HG03060 (cell line): ENCODE data around the gene MRPL30.
"Not testable (repeated sequence)": the region's sequence is repeated elsewhere in the genome, so short reads cannot be mapped to it uniquely, and the experiment has no call there.

ENCODE experiments used
- ATAC-seq: cut with Tn5 transposase; IDR thresholded peaks from one replicate; pipeline ENCODE4 v1.9.1; 2021; ENCODE audit warnings: low read depth, moderate number of reproducible peaks; ENCODE audit not compliant: unreplicated experiment

Gene MRPL30

DNA sequence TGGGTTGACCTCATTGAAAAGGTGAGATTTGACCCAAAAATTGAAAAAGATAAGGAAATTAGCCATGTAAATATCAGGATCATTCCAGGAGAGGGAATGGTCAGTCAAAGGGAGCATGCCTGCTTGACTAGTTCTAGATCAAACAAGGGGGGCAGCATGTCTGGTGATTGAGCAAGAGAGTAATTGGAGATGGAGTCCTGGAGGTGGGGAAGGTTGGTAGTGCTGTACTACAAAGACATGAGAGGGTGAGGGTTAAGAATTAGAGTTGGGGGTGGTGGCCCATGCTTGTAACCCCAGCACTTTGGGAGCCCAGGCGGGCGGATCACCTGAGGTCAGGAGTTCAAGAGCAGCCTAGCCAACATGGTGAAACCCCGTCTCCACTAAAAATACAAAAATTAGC lies 2.0 kb downstream of the MRPL30 start:
- no peak for ATAC-seq

DNA sequence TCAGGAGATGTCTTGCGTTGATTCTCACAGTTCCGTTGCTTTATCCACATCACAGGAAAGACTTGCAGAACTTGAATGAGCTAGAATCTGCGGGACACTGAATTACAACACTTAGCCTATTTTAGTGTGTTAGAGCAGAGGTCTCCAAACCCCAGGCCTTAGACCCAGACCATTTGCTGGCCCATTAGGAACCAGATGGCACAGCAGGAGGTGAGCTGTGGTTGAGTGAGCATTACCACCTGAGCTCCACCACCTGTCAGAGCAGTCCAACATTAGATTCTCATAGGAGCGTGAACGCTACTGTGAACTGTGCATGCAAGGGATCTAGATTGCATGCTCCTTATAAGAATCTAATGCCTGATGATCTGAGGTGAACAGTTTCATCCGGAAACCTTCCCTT lies 3.8 kb downstream of the MRPL30 start:
- ATAC-seq, result no peak

DNA sequence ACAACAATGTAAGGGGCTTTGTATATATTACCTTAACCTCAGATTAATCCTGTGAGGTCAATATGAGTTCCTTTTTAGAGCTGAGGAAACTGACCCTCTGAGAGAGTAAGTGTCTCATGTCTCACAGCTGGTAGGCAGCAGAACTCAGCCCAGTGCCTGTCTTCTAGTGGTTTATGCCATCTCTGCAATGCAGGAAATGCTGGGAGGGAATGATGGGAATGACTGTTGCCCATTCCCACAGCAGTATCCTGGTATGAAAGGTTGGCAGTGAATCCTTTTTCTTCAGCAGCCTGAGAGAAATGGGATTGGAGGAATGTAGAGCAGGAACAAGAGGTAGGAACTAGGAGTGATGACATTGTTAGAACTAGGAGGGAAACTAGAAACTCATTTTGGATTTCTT lies 6.0 kb downstream of the MRPL30 start:
- ATAC-seq, result no peak

DNA sequence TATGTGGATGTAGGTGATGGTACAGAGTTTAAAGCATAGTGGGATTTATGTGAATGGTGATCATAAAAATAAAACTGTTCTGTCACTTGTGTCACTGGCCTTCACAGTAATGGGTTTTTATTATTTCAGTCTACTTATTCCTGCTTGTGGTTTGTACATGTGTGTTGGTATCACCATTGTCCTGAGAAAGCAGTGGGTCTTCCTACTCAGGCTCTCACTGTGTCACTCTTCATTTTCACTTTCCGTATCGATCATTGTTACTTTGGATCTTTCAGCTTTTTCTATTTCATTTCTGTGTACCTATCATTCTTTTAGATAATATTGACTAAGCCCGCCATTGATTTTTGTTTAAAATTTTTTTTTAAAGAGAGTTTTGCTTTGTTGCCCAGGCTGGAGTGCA lies 7.4 kb downstream of the MRPL30 start:
- no peak for ATAC-seq

DNA sequence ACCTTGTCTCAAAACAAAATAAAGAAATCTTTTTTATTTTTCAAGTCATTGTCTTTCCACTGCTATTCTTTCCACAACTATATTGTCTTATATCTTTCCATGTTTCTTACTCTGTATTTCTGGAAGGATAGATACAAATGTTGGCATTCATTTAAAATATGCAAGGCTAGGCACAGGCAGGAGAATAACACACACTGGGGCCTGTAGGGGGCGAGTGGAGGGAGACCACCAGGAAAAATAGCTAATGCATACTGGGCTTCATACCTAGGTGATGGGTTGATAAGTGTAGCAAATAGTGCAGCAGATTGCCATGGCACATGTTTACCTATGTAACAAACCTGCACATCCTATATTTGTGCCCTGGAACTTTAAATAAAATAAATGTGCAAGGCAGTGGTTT lies 9.6 kb downstream of the MRPL30 start:
- ATAC-seq, result no peak

DNA sequence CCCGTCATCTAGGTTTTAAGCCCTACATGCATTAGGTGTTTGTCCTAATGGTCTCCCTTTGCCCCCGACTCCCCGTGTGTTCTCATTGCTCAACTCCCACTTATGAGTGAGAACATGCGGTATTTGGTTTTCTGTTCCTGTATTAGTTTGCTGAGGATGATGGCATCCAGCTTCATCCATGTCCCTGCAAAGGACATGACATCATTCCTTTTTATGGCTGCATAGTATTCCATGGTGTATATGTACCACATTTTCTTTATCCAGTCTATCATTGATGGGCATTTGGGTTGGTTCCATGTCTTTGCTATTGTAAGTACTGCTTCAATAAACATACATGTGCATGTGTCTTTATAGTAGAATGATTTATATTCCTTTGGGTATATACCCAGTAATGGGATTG lies 11.4 kb downstream of the MRPL30 start:
- not testable (repeated sequence) for ATAC-seq

DNA sequence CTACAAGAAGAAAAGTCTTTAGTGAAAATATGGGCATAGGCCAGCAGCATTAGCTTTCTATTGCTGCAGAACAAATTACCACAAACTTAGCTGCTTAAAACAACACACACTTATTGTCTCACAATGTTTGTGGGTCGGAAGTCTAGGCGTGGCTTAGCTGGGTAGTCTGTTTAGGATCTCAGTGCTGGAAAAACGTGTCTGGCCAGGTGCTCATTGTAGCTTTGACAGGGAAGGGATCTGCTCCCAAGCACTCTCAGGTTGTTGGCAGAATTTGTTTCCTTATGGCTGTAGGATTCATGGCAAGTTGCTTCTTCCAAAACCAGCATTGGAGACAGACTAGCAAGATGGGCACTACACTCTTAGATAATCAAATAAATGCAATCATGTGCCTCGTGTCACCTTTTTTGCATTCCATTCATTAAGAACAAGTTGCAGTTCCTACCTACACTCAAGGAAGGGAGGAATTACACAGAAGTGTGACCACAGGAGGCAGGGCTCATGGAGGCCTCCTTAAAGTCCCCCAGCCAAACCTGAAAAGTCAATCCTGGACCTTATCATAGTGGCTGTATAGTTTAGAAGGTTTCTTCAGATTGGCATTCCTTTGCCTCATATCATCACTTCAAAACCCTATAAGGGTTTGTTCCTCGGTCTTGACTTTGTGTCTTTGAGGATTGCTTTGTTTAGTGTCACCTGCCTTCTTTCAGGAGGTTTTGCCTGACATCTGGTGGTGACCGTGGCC lies 17.3 kb downstream of the MRPL30 start:
- no peak for ATAC-seq

DNA sequence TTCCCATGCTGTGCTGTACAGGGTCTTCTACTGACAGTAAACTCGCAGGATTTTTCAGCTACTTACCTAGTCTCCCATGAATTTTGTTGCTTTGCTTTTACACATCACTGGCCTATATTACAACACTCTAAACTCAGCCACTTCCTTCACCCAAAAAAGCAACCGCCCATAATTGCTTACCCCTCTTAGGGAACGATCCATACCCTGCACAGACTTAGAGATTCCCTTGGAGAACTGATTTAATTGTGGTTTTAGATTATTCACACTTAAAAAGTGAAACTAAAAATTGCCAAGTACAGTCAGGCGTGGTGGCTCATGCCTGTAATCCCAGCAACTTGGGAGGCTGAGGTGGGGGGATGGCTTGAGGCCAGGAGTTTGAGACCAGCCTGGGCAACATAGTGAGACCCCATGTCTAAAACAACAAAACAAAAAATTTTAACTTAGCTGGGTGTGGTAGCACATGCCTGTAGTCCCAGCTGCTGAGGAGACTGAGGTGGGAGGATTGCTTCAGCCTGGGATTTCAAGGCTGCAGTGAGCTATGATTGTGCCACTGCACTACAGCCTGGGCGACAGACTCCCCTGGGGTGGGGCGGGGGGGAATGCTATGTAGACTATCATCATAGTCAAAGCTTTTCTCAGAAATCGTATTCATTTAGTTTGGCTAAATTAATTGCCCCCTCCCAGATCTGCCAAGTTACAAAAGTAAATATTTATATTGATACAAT lies 19.3 kb downstream of the MRPL30 start:
- no peak for ATAC-seq

DNA sequence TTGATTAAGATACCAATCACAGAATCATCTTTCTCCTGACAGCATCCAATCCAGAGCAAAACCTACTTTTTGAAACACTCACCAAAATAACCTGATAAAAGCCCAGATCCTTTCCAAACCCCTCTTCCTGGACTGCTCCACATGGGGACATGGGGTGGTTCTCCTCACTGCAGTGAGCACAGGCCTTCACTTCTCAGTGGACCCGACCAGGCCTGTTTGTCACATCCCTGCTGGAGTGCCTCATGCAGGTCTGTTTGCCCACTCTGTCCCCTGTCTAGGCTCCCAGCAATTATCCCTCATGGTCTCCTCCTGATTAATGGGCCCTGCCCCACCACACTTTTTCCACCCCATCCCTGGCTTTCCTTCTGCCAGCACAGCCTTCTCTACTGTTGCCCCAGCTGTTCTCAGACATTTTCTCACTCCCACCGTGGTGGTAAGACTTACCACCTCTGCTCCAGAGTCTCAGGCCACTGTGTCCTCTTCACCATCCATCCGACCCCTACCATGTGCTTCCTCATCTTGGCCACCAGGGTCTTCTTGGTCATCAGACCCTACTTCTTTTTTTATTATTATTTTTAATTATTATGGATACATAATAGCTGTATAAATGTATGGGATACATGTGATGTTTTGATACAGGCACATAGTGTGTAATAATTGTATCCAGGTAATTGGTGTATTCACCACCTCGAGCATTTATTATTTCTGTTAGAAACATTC lies 21.1 kb downstream of the MRPL30 start:
- no peak for ATAC-seq

DNA sequence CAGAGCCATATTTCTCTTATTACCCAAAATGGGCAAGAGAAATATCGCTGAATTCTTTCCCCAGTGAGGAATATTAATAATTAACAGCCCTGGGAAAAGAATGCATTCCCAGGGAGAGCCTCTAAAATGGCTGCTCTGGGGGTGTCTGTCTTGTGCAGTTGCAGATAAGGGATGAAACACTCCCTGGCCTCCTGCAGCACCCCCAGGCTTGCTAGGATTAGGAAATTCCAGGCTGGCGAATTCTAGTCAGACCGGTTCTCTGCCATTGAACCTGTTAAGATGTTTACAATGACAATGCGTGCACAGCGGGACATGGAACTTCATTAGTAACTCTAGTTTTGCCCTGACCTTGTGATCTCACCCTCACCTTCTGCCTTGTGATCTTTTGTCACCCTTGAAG lies 24.5 kb downstream of the MRPL30 start:
- ATAC-seq, result no peak

DNA sequence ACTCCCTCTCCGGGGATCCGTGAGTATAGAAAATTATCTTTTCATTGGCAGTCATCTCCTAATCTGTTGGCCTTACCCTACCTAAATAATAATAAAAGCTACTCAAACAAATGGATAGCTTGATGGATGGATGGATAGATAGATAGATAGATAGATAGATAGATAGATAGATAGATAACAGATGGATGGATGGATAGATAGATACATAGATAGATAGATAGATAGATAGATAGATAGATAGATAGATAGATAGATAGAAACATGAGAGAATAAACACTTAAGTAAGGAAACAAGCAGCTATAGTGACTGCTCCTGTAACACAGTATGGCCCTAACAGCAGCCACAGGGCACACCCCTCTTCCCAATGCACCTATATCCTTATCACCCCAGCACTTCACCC lies 35.1 kb downstream of the MRPL30 start:
- no peak for ATAC-seq

DNA sequence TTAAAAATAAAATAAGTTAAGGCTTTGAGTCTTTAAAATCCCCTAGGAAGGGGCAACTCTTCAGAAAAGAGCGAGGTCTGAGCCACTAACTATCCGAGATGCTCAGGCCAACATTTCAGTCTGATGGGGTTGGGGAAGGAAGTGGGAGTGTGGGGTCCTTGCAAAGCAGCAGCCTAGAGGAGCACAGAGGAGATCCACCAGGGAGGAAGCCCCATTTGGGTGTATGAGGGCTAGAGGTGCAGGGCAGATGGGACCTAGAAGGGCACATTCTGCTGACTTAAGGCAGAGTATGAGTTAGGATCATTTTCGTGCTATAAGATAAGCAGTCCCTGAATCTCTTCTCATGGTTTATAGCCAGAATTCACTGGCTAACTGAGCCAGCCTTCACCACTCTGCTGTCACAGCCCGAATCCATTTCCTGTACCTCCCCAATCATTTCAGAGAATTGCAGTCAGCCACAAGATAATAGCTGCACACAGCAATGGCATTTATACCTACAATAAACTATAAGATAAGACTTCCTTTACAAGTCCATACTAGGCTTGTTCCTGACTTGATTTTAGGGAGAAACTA lies 37.0 kb downstream of the MRPL30 start:
- no peak for ATAC-seq

DNA sequence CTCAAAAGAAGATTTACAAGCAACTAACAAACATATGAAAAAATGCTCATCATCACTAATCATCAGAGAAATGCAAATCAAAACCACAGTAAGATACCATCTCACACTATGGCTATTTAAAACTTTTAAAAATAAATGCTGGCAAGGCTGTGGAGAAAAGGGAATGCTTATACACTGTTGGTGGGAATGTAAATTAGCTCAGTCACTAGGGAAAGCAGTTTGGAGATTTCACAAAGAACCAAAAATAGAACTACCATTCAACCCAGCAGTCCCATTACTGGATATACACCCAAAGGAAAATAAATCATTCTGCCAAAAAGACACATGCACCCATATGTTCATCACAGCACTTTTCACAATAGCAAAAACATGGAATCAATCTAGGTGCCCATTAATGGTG lies 52.2 kb downstream of the MRPL30 start:
- not testable (repeated sequence) for ATAC-seq

DNA sequence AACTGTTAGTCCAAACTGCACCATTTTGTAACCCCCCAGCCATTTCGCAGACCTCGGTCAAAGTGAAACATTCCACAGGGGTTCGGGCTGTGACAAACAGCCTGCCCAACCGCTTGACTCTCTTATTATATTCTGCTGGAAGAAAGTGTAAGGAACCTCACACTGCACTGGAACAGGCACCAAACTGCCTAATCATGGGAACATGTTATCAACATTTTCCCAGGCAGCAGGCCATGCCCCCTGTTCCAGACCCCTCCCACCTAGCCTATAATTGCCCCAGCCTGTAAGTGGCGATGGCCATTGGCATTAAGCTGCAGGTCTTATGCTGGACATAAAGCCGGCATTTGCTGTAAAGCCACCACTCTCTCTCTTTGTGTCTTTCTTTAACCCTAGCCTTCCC lies 57.6 kb downstream of the MRPL30 start:
- ATAC-seq, result no peak

DNA sequence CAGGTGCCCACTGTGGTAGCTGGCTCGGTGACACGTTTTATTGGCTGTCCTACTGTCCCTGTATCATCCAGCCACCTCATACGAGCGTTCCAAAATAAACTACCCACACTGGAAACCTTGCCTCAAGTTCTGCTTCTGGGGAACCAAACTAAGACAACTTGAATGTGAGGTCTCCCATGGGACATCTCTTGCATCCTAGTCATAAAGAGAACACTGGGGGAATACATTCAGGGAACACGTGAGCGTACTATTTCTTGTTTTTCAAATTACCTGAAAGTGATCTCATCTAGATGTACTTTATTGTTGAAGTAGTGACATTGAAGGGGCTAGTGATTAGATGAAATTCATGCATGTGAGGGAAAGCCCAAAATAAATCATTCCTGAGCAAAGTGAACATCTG lies 59.4 kb downstream of the MRPL30 start:
- no peak for ATAC-seq

DNA sequence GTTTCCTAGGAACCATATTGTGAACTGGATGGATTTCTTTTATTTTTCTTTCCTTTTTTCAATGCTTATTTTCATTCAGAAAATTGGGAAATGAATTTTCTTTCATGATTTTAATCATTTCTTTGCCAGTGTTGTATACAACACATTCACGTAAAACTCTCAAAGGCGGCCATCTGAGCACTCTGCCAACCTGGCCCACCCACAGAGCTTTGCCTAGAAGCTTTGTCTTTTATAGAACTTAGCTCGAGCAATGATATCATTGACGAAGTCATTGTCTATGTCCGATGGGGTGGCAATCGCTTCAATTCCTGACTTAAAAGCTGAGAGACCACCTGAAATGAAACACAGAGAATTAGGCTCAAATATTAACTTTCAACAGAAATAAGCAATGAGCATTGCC lies 61.2 kb downstream of the MRPL30 start:
- no peak for ATAC-seq
